Heart left ventricle (tissue), 16 donors: ENCODE measurements around the gene SPDYE4. TPM values are rescaled to one million over a fixed set of nuclear protein-coding genes. Genes with fewer than 3 reads are reported as not detected.

Experiments
- ATAC-seq, 4 donors: fragments of 200-7000 bp; cut with Tn5 transposase; one replicate each; pipeline ENCODE4 v1.9.1; 2020 to 2022; ENCODE audit warnings: moderate library complexity in 4 of 4, mild to moderate bottlenecking in 3 of 4, moderate number of reproducible peaks in 1 of 4
- DNase-seq, 5 donors: peaks; one replicate each; pipeline ENCODE4 v3.0.0-alpha.2; 2020
- H3K27ac ChIP-seq, 12 donors: fragments of 200-600 bp; sonication (generic) in 4 of 12; one replicate each; pipeline versions ENCODE4 v1.5.0 to v1.8.0; 2016 to 2022; ENCODE audit warnings: mild to moderate bottlenecking in 2 of 12
- H3K27me3 ChIP-seq, 9 donors: fragments of 200-600 bp; sonication (generic) in 2 of 9; one replicate each; pipeline versions ENCODE4 v1.5.1 to v1.8.0; 2016 to 2022; ENCODE audit warnings: mild to moderate bottlenecking in 3 of 9
- H3K36me3 ChIP-seq, 9 donors: fragments of 200-600 bp; sonication (generic) in 2 of 9; one replicate each; pipeline versions ENCODE4 v1.5.0 to v1.8.0; 2018 to 2022; ENCODE audit warnings: mild to moderate bottlenecking in 2 of 9
- H3K4me1 ChIP-seq, 12 donors: fragments of 200-600 bp; sonication (generic) in 4 of 12; one replicate each; pipeline versions ENCODE4 v1.5.0 to v1.8.0; 2016 to 2022; ENCODE audit warnings: mild to moderate bottlenecking in 3 of 12
- H3K4me3 ChIP-seq, 12 donors: fragments of 200-600 bp; sonication (generic) in 4 of 12; one replicate each; pipeline versions ENCODE4 v1.5.0 to v1.8.0; 2017 to 2022; ENCODE audit warnings: mild to moderate bottlenecking in 9 of 12, moderate library complexity in 4 of 12
- H3K9me3 ChIP-seq, 12 donors: fragments of 200-600 bp; sonication (generic) in 4 of 12; one replicate each; pipeline versions ENCODE4 v1.5.0 to v1.8.0; 2016 to 2022; ENCODE audit warnings: mild to moderate bottlenecking in 1 of 12
- POLR2A ChIP-seq, 2 donors: fragments of 450-650 bp; IDR thresholded peaks; one replicate each; pipeline ENCODE4 v1.6.1; 2017; ENCODE audit warnings: antibody characterized with exemption in 2 of 2, mild to moderate bottlenecking in 2 of 2, moderate library complexity in 2 of 2
- WGBS, 4 donors: extraction: QIAGEN DNeasy Blood & Tissue Kit in 2 of 4; methylation state at CpG; one replicate each; pipeline versions ENCODE4 v1.1.5 to v1.1.7; 2013 to 2018; 5-methylcytosine and 5-hydroxymethylcytosine counted together
- intact Hi-C, 10 donors: fragments of 100-400 bp; cut with DNase I; formaldehyde crosslinking; loops; one replicate each; pipeline versions ENCODE4 v1.11.1 to v1.14.2; 2022
- polyA plus RNA-seq, 2 donors: library from polyadenylated mRNA; stranded (reverse); fragments of 200-250 nt; gene quantifications; one replicate each; pipeline ENCODE4 v1.2.3, GENCODE V29; 2013
- total RNA-seq, 9 donors: library from RNA; depleted of rRNA in 2 of 9; stranded (reverse); fragments of >200 nt in 2 of 9; fragmentation: NEBNext Ultra II Directional in 3 of 9; extraction: Animal tissue kit (Norgen Biotek cat#: 25700) in 3 of 9; gene quantifications; one replicate each; pipeline versions ENCODE4 v1.1.0 to v1.2.4, GENCODE V29; 2016 to 2023
- TF ChIP-seq, protein P1 (sequence below), 12 donors: fragments of 200-600 bp; sonication (generic) in 4 of 12; IDR thresholded peaks; one replicate each; pipeline versions ENCODE4 v1.5.0 to v1.8.0; 2018 to 2022; ENCODE audit warnings: antibody characterized with exemption in 12 of 12, mild to moderate bottlenecking in 5 of 12
- donor health status: ischemic (EF 13 %, LVEDD 7.1; RV severe dilation, severe dysfunction).
- donor health status: healthy with polysubstance abuse.
- donor health status: DM: no; HTN: yes; CAD: no.
- donor health status: DM: no; HTN: no; CAD: no.
- donor health status: ischemic (EF 25% LVEDD 6.9; RV normal size, moderate dysfunction).
- donor health status: ischemic (EF 25% LVEDD 5.7; RV mildly dilated, moderate dysfunction).
- donor health status: healthy.
- donor health status: DM: yes; HTN: yes; CAD: no.
- donor health status: ischemic (EF 35%, LVEDD 5.7; RV mildly dilated, moderate dysfunction).
- donor health status: nonischemic (EF 11% LVEDD 7.7; RV severe dilation, severe dysfunction).
- donor health status: DM: yes; HTN: yes; CAD: no.
- donor health status: PGD.
- donor health status: ischemic (EF 29% LVEDD 5.4; RV normal size, mild dysfunction).
- donor health status: nonischemic (EF 23%, LVEDD 6.1; RV moderate dilation, normal function).

The SPDYE4 gene
- total and polyA plus RNA-seq, 11 donors, result not detected

DNA sequence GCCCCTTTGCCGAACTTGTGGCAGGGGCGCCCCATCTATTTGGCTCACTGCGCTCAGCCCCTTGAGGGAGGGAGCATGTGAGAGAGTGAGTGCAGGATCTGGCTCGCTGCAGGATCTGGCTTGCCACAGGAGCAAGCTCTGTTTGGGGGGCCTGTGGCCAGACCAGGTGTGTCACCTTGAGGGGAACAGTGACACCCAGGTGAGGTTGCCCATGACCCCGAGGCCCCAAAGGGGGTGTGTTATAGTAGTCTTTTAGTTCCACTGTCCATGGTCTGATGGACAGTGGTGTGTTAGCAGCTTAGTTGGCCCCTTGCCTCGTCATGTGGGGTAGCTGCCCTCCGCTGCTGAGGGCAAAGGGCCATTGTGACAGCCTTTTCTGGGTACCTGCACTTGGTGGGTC is 55.3 kb downstream of the SPDYE4 start:
- Histone ChIP-seq H3K27ac (no peak overlapping the region), H3K27me3 (no peaks in the 10 kb centered on the region), H3K4me1 (peaks cover 0 to 28% (median 15%) of the 10 kb centered on the region in 12 donors), H3K4me3 (no peak overlapping the region), H3K36me3 (no peaks in the 10 kb centered on the region), H3K9me3 (peaks cover 0 to 10% (median 0%) of the 10 kb centered on the region in 12 donors)
- ATAC-seq, result no peak
- intact Hi-C loops, result no loop called here
- TF ChIP-seq POLR2A (IDR thresholded peaks at IDR 0.05), result no peak
- TF ChIP-seq, protein P1, sequence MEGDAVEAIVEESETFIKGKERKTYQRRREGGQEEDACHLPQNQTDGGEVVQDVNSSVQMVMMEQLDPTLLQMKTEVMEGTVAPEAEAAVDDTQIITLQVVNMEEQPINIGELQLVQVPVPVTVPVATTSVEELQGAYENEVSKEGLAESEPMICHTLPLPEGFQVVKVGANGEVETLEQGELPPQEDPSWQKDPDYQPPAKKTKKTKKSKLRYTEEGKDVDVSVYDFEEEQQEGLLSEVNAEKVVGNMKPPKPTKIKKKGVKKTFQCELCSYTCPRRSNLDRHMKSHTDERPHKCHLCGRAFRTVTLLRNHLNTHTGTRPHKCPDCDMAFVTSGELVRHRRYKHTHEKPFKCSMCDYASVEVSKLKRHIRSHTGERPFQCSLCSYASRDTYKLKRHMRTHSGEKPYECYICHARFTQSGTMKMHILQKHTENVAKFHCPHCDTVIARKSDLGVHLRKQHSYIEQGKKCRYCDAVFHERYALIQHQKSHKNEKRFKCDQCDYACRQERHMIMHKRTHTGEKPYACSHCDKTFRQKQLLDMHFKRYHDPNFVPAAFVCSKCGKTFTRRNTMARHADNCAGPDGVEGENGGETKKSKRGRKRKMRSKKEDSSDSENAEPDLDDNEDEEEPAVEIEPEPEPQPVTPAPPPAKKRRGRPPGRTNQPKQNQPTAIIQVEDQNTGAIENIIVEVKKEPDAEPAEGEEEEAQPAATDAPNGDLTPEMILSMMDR (IDR thresholded peaks at IDR 0.05), result no peak
- DNase-seq, result no peak
- 90 to 96% (median 92%) methylated on average over 5 to 7 of the region's 7 CpGs for WGBS, 4 donors

DNA sequence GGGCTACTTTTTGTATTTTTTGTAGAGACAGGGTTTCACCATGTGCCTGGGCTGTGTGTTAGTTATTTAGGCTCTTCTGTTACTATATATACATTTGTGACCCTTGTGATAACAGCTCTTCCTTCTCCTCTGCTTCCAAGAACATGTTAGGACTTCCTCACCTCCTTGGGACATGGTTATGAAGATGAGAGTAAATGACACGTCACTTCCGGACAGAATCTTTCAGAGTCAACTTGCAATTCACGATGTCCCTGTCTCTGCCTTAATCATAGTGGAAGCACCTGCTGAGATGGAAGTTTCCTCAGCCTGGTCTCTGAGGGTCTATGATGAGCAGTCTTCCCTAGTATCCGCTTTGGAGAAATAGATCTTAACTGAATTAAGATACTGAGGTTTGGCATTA is 56.6 kb downstream of the SPDYE4 start:
- Histone ChIP-seq H3K27ac (no peak overlapping the region), H3K9me3 (peaks cover 0 to 10% (median 0%) of the 10 kb centered on the region in 12 donors), H3K36me3 (no peaks in the 10 kb centered on the region), H3K4me1 (peaks cover 0 to 26% (median 13%) of the 10 kb centered on the region in 12 donors), H3K27me3 (no peaks in the 10 kb centered on the region), H3K4me3 (no peak overlapping the region)
- 67 to 70% (median 67%) methylated on average over 4 of the region's 4 CpGs for WGBS, 4 donors
- TF ChIP-seq, protein P1 (IDR thresholded peaks at IDR 0.05), result no peak
- no peak for TF ChIP-seq POLR2A (IDR thresholded peaks at IDR 0.05)
- intact Hi-C loops, result no loop called here
- no peak for ATAC-seq
- DNase-seq, result no peak

DNA sequence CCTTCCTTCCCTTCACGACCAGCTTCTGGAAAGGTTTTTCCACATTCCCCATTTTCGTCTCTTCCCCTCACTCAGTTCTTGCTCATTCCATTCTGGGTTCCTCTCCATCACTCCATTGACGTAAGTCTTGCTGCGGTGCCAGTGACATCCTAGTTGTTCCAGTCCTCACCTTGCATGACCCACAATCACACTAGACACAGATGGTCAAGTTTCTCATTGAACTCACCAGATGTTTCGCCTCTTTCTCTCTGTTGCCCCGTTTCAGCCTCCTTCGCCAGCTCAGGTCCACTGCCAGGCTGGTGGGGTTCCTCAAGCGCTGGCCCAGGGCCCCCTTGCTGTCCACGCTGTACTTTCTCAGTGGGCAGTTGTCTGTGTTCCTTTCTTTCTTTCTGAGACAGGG is 57.1 kb downstream of the SPDYE4 start:
- 85 to 94% (median 87%) methylated on average over 9 of the region's 9 CpGs for WGBS, 4 donors
- Histone ChIP-seq H3K9me3 (peaks cover 0 to 10% (median 0%) of the 10 kb centered on the region in 12 donors), H3K4me3 (no peak overlapping the region), H3K4me1 (peaks cover 0 to 29% (median 13%) of the 10 kb centered on the region in 12 donors), H3K27me3 (no peaks in the 10 kb centered on the region), H3K27ac (no peak overlapping the region), H3K36me3 (no peaks in the 10 kb centered on the region)
- TF ChIP-seq, protein P1 (IDR thresholded peaks at IDR 0.05), result no peak
- ATAC-seq (no peak), DNase-seq (no peak)
- intact Hi-C loops, result no loop called here

Other genes with a start within 250 kb of the SPDYE4 start
- 10 to 100 TPM; 29.0 to 62.1 (median 40.8) TPM for gene MYH10, start 127.8 kb downstream of the SPDYE4 start, total RNA-seq
- gene MYH10, start 127.8 kb downstream of the SPDYE4 start, polyA plus RNA-seq, result 10 to 100 TPM; 10.6 to 25.8 TPM
- under 1 TPM in 1 of 9 donors, not detected in 8; 0.61 TPM for gene CCDC42, start 13.7 kb downstream of the SPDYE4 start, total RNA-seq
- gene CCDC42, start 13.7 kb downstream of the SPDYE4 start, polyA plus RNA-seq, result not detected
- under 1 TPM in 2 of 9 donors, not detected in 7; 0.21 to 0.43 TPM for gene MFSD6L, start 40.8 kb upstream of the SPDYE4 start, total RNA-seq
- under 1 TPM in 1 of 2 donors, not detected in 1; 0.08 TPM for gene MFSD6L, start 40.8 kb upstream of the SPDYE4 start, polyA plus RNA-seq
- gene PIK3R6, start 109.1 kb upstream of the SPDYE4 start, total RNA-seq, result 1 to 10 TPM in 6 of 9 donors, under 1 TPM in 3; 0.21 to 5.4 (median 1.1) TPM
- gene PIK3R6, start 109.1 kb upstream of the SPDYE4 start, polyA plus RNA-seq, result under 1 TPM; 0.69 to 0.76 TPM
- 10 to 100 TPM in 1 of 9 donors, 1 to 10 TPM in 8; 1.5 to 21.6 (median 2.9) TPM for gene PIK3R5, start 207.2 kb upstream of the SPDYE4 start, total RNA-seq
- 1 to 10 TPM; 1.4 to 1.9 TPM for gene PIK3R5, start 207.2 kb upstream of the SPDYE4 start, polyA plus RNA-seq